IMR-90 (cell line): ENCODE measurements around the gene MCAM. TPM values are rescaled to one million over a fixed set of nuclear protein-coding genes. Genes with fewer than 3 reads are reported as not detected.

Source experiments
- CHD1 ChIP-seq: IDR thresholded peaks from 2 replicates; pipeline ENCODE4 v1.6.1; 2012; ENCODE audit warnings: low read depth, low read length, improper control_type of control experiment
- FOS ChIP-seq: fragments of 150-350 bp; IDR thresholded peaks from 2 replicates; pipeline ENCODE4 v1.6.1; 2016; ENCODE audit warnings: low read depth, low read length
- MAZ ChIP-seq: IDR thresholded peaks from 2 replicates; pipeline ENCODE4 v1.6.1; 2012; ENCODE audit warnings: low read depth, mild to moderate bottlenecking, low read length, improper control_type of control experiment, moderate library complexity, borderline replicate concordance
- NFE2L2 ChIP-seq: fragments of 150-350 bp; IDR thresholded peaks from 2 replicates; pipeline ENCODE4 v1.6.1; 2016; ENCODE audit warnings: low read depth, mild to moderate bottlenecking, low read length
- POLR2A ChIP-seq: IDR thresholded peaks from 2 replicates; pipeline ENCODE4 v1.6.1; 2012; ENCODE audit warnings: mild to moderate bottlenecking, low read depth, low read length
- polyA plus RNA-seq, 3 experiments: library from polyadenylated mRNA; depleted of rRNA; stranded (reverse); fragments of >200 nt; gene quantifications; 2 replicates each; pipeline ENCODE4 v1.2.3, GENCODE V29; 2012; ENCODE audit warnings: low replicate concordance in 1 of 3
- total RNA-seq: library from RNA; depleted of rRNA; stranded (reverse); fragments of >200 nt; gene quantifications from 2 replicates; pipeline ENCODE4 v1.2.3, GENCODE V29; 2012

MCAM gene
- total and polyA plus RNA-seq, 2 of the 4 experiments (the other 2 are of a cell fraction) = 95.1 to 131 TPM

- TF ChIP-seq CHD1 = no peak
- no peak for TF ChIP-seq FOS
- no peak for TF ChIP-seq MAZ
- TF ChIP-seq NFE2L2 = no peak
- TF ChIP-seq POLR2A = no peak
Observed at GRCh38 chr11:119335655-119336543, 19.0 kb upstream of the MCAM start (continued).
